Neural cell (in vitro differentiated cells): ENCODE measurements around the gene HOXB7. TPM values are rescaled to one million over a fixed set of nuclear protein-coding genes. Genes with fewer than 3 reads are reported as not detected.

ENCODE experiments used
- H2AFZ ChIP-seq: fragments of 200-600, 300-800 bp; sonication (generic), shearing (Covaris generic); 2 replicates; pipeline ENCODE4 v1.6.0; 2014; ENCODE audit warnings: low read depth, mild to moderate bottlenecking, antibody characterized with exemption, low read length, moderate library complexity
- H3F3A ChIP-seq: fragments of 200-600 bp; shearing (Covaris generic); 2 replicates; pipeline ENCODE4 v1.6.1; 2016; ENCODE audit warnings: mild to moderate bottlenecking, moderate library complexity, mixed read lengths, antibody characterized with exemption, low read length; ENCODE audit not compliant: insufficient read depth, poor library complexity, severe bottlenecking
- H3K27ac ChIP-seq: fragments of 200-600, 300-800 bp; sonication (generic), shearing (Covaris generic); 2 replicates; pipeline ENCODE4 v1.5.1; 2014; ENCODE audit warnings: mild to moderate bottlenecking, low read length, moderate library complexity
- H3K27me3 ChIP-seq: fragments of 300-800, 200-600 bp; sonication (generic), shearing (Covaris generic); 2 replicates; pipeline ENCODE4 v1.6.0; 2014; ENCODE audit warnings: mild to moderate bottlenecking, low read depth, low read length, moderate library complexity; ENCODE audit not compliant: insufficient read depth
- H3K36me3 ChIP-seq: fragments of 300-800, 200-600 bp; sonication (generic), shearing (Covaris generic); 2 replicates; pipeline ENCODE4 v1.5.1; 2014; ENCODE audit warnings: mild to moderate bottlenecking, antibody characterized with exemption, low read length, moderate library complexity; ENCODE audit not compliant: insufficient read depth
- H3K4me2 ChIP-seq: fragments of 300-800, 200-600 bp; sonication (generic), shearing (Covaris generic); 2 replicates; pipeline ENCODE4 v1.6.0; 2014; ENCODE audit warnings: mild to moderate bottlenecking, low read length
- H3K4me3 ChIP-seq: fragments of 300-800, 200-600 bp; sonication (generic), shearing (Covaris generic); 2 replicates; pipeline ENCODE4 v1.5.1; 2014; ENCODE audit warnings: mild to moderate bottlenecking, low read length, moderate library complexity
- H3K79me2 ChIP-seq: fragments of 200-600 bp; shearing (Covaris generic); replicated peaks from 2 replicates; pipeline ENCODE4 v1.6.0; 2014; ENCODE audit warnings: mild to moderate bottlenecking, low read length, moderate library complexity; ENCODE audit not compliant: insufficient read depth
- H3K9ac ChIP-seq: fragments of 300-800, 200-600 bp; sonication (generic), shearing (Covaris generic); 2 replicates; pipeline ENCODE4 v1.6.1; 2016; ENCODE audit warnings: mild to moderate bottlenecking, low read length, mixed read lengths
- H3K9me2 ChIP-seq: fragments of 200-600 bp; shearing (Covaris generic); 2 replicates; pipeline ENCODE4 v1.6.1; 2016; ENCODE audit warnings: mild to moderate bottlenecking, low read length, mixed read lengths; ENCODE audit not compliant: insufficient read depth
- H3K9me3 ChIP-seq: fragments of 200-600, 300-800 bp; sonication (generic), shearing (Covaris generic); 2 replicates; pipeline ENCODE4 v1.6.1; 2016; ENCODE audit warnings: mild to moderate bottlenecking, mixed run types, low read length, moderate library complexity, mixed read lengths
- H4K20me1 ChIP-seq: fragments of 200-600 bp; shearing (Covaris generic); 2 replicates; pipeline ENCODE4 v1.6.1; 2016; ENCODE audit warnings: mild to moderate bottlenecking, mixed run types; ENCODE audit not compliant: insufficient read depth
- CTCF ChIP-seq: fragments of 450-650 bp; IDR thresholded peaks from 2 replicates; pipeline ENCODE4 v1.5.1; 2014; ENCODE audit warnings: antibody characterized with exemption, mild to moderate bottlenecking, moderate library complexity; ENCODE audit not compliant: poor library complexity, severe bottlenecking
- EP300 ChIP-seq: fragments of 450-650 bp; conservative IDR thresholded peaks from 2 replicates; pipeline ENCODE4 v1.6.1; 2014; ENCODE audit warnings: antibody characterized with exemption, mild to moderate bottlenecking, moderate library complexity; ENCODE audit not compliant: poor library complexity, severe bottlenecking
- EZH2 ChIP-seq: fragments of 200-600, 300-800 bp; shearing (Covaris generic), sonication (generic); IDR thresholded peaks from 2 replicates; pipeline ENCODE4 v1.6.1; 2014; ENCODE audit warnings: antibody characterized with exemption, low read length, borderline replicate concordance, mild to moderate bottlenecking; ENCODE audit not compliant: insufficient read depth, poor library complexity, severe bottlenecking
- MXI1 ChIP-seq: fragments of 450-650 bp; conservative IDR thresholded peaks from 2 replicates; pipeline ENCODE4 v1.6.1; 2014; ENCODE audit warnings: antibody characterized with exemption, mild to moderate bottlenecking; ENCODE audit not compliant: poor library complexity, severe bottlenecking
- POLR2AphosphoS5 ChIP-seq: IDR thresholded peaks from 2 replicates; pipeline ENCODE4 v1.6.1; 2012
- RAD21 ChIP-seq: fragments of 450-650 bp; conservative IDR thresholded peaks from 2 replicates; pipeline ENCODE4 v1.6.1; 2014; ENCODE audit warnings: antibody characterized with exemption, mild to moderate bottlenecking, moderate library complexity
- REST ChIP-seq: IDR thresholded peaks from 2 replicates; pipeline ENCODE4 v1.6.1; 2012; ENCODE audit warnings: borderline replicate concordance
- SMC3 ChIP-seq: fragments of 450-650 bp; conservative IDR thresholded peaks from 2 replicates; pipeline ENCODE4 v1.6.1; 2014; ENCODE audit warnings: antibody characterized with exemption, mild to moderate bottlenecking, moderate library complexity; ENCODE audit not compliant: poor library complexity
- TAF1 ChIP-seq: IDR thresholded peaks from 2 replicates; pipeline ENCODE4 v1.6.1; 2012; ENCODE audit warnings: low read depth
- polyA plus RNA-seq: library from polyadenylated mRNA; depleted of rRNA; stranded (reverse); fragments of >200 nt; gene quantifications from 2 replicates; pipeline ENCODE4 v1.2.3, GENCODE V29; 2014

The HOXB7 gene
- polyA plus RNA-seq, 1 donor from 2014 or later: not detected

- H3K27me3 ChIP-seq: peaks cover 91% of the 10 kb centered on the region
- H3K4me3 ChIP-seq: peak overlapping the region; percentile 7
- no peak overlapping the region for H2AFZ ChIP-seq
- no peaks in the 10 kb centered on the region for H4K20me1 ChIP-seq
- H3K36me3 ChIP-seq: no peaks in the 10 kb centered on the region
- no peaks in the 10 kb centered on the region for H3K9me2 ChIP-seq
- H3K9me3 ChIP-seq: peaks cover 4% of the 10 kb centered on the region
- H3K9ac ChIP-seq: no peak overlapping the region
- H3K27ac ChIP-seq: no peak overlapping the region
- no peaks in the 10 kb centered on the region for H3F3A ChIP-seq
- no peak overlapping the region for H3K4me2 ChIP-seq
- no peak for TF ChIP-seq CTCF
- no peak for TF ChIP-seq RAD21
- TF ChIP-seq EZH2: peak; percentile 32
- H3K79me2 ChIP-seq: no peaks in the 10 kb centered on the region
Observed at GRCh38 chr17:48646183-48647102, 35.6 kb upstream of the HOXB7 start.

GRCh38 chr17:48645639-48646182 lies 34.9 kb upstream of the HOXB7 start:
- Histone ChIP-seq H4K20me1 (no peaks in the 10 kb centered on the region), H3K9me2 (no peaks in the 10 kb centered on the region), H3K9me3 (peaks cover 4% of the 10 kb centered on the region), H3K4me3 (no peak overlapping the region), H2AFZ (no peak overlapping the region), H3K36me3 (no peaks in the 10 kb centered on the region), H3K9ac (no peak overlapping the region), H3K27ac (no peak overlapping the region), H3K4me2 (no peak overlapping the region), H3K27me3 (peaks cover 98% of the 10 kb centered on the region), H3K79me2 (no peaks in the 10 kb centered on the region), H3F3A (no peaks in the 10 kb centered on the region)
- TF ChIP-seq CTCF: no peak

- TF ChIP-seq EP300 (no peak), POLR2AphosphoS5 (no peak), CTCF (no peak), RAD21 (no peak), SMC3 (no peak), MXI1 (no peak), EZH2 (no peak), REST (no peak), TAF1 (no peak)
- H3K4me3 ChIP-seq: no peak overlapping the region
- H3K36me3 ChIP-seq: no peaks in the 10 kb centered on the region
- H3F3A ChIP-seq: no peaks in the 10 kb centered on the region
- H3K9me2 ChIP-seq: no peaks in the 10 kb centered on the region
- no peaks in the 10 kb centered on the region for H3K79me2 ChIP-seq
- H3K4me2 ChIP-seq: no peak overlapping the region
- H4K20me1 ChIP-seq: no peaks in the 10 kb centered on the region
- no peak overlapping the region for H3K9ac ChIP-seq
- H2AFZ ChIP-seq: no peak overlapping the region
- H3K27me3 ChIP-seq: peaks cover 100% of the 10 kb centered on the region
- H3K27ac ChIP-seq: no peak overlapping the region
- H3K9me3 ChIP-seq: peaks cover 4% of the 10 kb centered on the region
Observed at GRCh38 chr17:48644910-48645557, 34.2 kb upstream of the HOXB7 start.
